ENCODE measurements around the gene PODXL. TPM values are rescaled to one million over a fixed set of nuclear protein-coding genes. Genes with fewer than 3 reads are reported as not detected.
A peak's percentile ranks its signal among the peaks of the same experiment; 100 is the strongest.

PODXL gene
- total and polyA plus RNA-seq, 2 experiments from 2014 or later = 220 to 727 TPM

- TF ChIP-seq, protein P1, sequence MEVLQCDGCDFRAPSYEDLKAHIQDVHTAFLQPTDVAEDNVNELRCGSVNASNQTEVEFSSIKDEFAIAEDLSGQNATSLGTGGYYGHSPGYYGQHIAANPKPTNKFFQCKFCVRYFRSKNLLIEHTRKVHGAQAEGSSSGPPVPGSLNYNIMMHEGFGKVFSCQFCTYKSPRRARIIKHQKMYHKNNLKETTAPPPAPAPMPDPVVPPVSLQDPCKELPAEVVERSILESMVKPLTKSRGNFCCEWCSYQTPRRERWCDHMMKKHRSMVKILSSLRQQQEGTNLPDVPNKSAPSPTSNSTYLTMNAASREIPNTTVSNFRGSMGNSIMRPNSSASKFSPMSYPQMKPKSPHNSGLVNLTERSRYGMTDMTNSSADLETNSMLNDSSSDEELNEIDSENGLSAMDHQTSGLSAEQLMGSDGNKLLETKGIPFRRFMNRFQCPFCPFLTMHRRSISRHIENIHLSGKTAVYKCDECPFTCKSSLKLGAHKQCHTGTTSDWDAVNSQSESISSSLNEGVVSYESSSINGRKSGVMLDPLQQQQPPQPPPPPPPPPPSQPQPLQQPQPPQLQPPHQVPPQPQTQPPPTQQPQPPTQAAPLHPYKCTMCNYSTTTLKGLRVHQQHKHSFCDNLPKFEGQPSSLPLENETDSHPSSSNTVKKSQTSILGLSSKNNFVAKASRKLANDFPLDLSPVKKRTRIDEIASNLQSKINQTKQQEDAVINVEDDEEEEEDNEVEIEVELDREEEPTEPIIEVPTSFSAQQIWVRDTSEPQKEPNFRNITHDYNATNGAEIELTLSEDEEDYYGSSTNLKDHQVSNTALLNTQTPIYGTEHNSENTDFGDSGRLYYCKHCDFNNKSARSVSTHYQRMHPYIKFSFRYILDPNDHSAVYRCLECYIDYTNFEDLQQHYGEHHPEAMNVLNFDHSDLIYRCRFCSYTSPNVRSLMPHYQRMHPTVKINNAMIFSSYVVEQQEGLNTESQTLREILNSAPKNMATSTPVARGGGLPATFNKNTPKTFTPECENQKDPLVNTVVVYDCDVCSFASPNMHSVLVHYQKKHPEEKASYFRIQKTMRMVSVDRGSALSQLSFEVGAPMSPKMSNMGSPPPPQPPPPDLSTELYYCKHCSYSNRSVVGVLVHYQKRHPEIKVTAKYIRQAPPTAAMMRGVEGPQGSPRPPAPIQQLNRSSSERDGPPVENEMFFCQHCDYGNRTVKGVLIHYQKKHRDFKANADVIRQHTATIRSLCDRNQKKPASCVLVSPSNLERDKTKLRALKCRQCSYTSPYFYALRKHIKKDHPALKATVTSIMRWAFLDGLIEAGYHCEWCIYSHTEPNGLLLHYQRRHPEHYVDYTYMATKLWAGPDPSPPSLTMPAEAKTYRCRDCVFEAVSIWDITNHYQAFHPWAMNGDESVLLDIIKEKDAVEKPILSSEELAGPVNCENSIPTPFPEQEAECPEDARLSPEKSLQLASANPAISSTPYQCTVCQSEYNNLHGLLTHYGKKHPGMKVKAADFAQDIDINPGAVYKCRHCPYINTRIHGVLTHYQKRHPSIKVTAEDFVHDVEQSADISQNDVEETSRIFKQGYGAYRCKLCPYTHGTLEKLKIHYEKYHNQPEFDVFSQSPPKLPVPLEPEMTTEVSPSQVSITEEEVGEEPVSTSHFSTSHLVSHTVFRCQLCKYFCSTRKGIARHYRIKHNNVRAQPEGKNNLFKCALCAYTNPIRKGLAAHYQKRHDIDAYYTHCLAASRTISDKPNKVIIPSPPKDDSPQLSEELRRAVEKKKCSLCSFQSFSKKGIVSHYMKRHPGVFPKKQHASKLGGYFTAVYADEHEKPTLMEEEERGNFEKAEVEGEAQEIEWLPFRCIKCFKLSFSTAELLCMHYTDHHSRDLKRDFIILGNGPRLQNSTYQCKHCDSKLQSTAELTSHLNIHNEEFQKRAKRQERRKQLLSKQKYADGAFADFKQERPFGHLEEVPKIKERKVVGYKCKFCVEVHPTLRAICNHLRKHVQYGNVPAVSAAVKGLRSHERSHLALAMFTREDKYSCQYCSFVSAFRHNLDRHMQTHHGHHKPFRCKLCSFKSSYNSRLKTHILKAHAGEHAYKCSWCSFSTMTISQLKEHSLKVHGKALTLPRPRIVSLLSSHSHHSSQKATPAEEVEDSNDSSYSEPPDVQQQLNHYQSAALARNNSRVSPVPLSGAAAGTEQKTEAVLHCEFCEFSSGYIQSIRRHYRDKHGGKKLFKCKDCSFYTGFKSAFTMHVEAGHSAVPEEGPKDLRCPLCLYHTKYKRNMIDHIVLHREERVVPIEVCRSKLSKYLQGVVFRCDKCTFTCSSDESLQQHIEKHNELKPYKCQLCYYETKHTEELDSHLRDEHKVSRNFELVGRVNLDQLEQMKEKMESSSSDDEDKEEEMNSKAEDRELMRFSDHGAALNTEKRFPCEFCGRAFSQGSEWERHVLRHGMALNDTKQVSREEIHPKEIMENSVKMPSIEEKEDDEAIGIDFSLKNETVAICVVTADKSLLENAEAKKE (CRISPR knock-in tag; IDR thresholded peaks at IDR 0.05) = no peak
- TF ChIP-seq ZNF331 (CRISPR knock-in tag; IDR thresholded peaks at IDR 0.05; ENCODE audit: low read depth) (no peak), REST (IDR thresholded peaks at IDR 0.05; ENCODE audit: unreplicated experiment) (no peak)
Measured at GRCh38 chr7:131578602-131579001, 22.2 kb upstream of the PODXL start (continued).

- Mint-ChIP-seq H3K36me3 (ENCODE audit: low read depth) (no peaks in the 10 kb centered on the region; the same call in 1 of the 3 replicates), H3K4me3 (no peak overlapping the region), H3K27me3 (ENCODE audit: insufficient read depth, low read depth, poor library complexity) (peaks cover 8% of the 10 kb centered on the region), H3K9me3 (no peaks in the 10 kb centered on the region; the same call in 2 of the 3 replicates), H3K4me1 (peaks cover 18% of the 10 kb centered on the region), H3K27ac (no peak overlapping the region)
- Histone ChIP-seq H3K27ac (ENCODE audit: low read depth) (no peak overlapping the region; the same call in 1 of the 2 replicates), H3F3A (replicated peaks; ENCODE audit: low read depth) (no peaks in the 10 kb centered on the region), H3K79me2 (replicated peaks; ENCODE audit: insufficient read depth) (no peaks in the 10 kb centered on the region), H3K4me1 (ENCODE audit: insufficient read depth) (no peaks in the 10 kb centered on the region), H3K9me2 (ENCODE audit: insufficient read depth) (no peaks in the 10 kb centered on the region), H3K36me3 (ENCODE audit: insufficient read depth) (no peaks in the 10 kb centered on the region), H3K4me2 (no peak overlapping the region), H3K27me3 (ENCODE audit: insufficient read depth) (no peaks in the 10 kb centered on the region), H2AFZ (0 out of 2 replicates have a peak overlapping the region, but pooled peaks have one; percentile 43), H4K20me1 (replicated peaks; ENCODE audit: insufficient read depth) (no peaks in the 10 kb centered on the region), H3K4me3 (no peak overlapping the region)
- ATAC-seq (no peak), DNase-seq (ENCODE audit: low spot score) (no peak)
- TF ChIP-seq NANOG (IDR thresholded peaks at IDR 0.05; ENCODE audit: borderline replicate concordance) (no peak), REST (IDR thresholded peaks at IDR 0.05; ENCODE audit: unreplicated experiment) (no peak)
Measured at GRCh38 chr7:131574741-131575140, 18.3 kb upstream of the PODXL start.
